ENCODE data around the gene RPL36A.

GRCh38 chrX:101357166-101357795 lies 33.5 kb upstream of the RPL36A start:
- TF ChIP-seq IRF1 (CRISPR knock-in tag; IDR thresholded peaks at IDR 0.05; ENCODE audit: borderline replicate concordance): no peak
- TF ChIP-seq GABPA (tag; conservative IDR thresholded peaks at IDR 0.05; ENCODE audit: low read depth): no peak
- no peak for TF ChIP-seq ZNF707 (CRISPR knock-in tag; conservative IDR thresholded peaks at IDR 0.05)
- TF ChIP-seq CREB1 (IDR thresholded peaks at IDR 0.05): no peak
- no peak for TF ChIP-seq CREB1 (CRISPR knock-in tag; IDR thresholded peaks at IDR 0.05)
- no peak for TF ChIP-seq ZFP36 (IDR thresholded peaks at IDR 0.05; ENCODE audit: low read depth, low read length, partially characterized antibody)
- TF ChIP-seq, protein P1, sequence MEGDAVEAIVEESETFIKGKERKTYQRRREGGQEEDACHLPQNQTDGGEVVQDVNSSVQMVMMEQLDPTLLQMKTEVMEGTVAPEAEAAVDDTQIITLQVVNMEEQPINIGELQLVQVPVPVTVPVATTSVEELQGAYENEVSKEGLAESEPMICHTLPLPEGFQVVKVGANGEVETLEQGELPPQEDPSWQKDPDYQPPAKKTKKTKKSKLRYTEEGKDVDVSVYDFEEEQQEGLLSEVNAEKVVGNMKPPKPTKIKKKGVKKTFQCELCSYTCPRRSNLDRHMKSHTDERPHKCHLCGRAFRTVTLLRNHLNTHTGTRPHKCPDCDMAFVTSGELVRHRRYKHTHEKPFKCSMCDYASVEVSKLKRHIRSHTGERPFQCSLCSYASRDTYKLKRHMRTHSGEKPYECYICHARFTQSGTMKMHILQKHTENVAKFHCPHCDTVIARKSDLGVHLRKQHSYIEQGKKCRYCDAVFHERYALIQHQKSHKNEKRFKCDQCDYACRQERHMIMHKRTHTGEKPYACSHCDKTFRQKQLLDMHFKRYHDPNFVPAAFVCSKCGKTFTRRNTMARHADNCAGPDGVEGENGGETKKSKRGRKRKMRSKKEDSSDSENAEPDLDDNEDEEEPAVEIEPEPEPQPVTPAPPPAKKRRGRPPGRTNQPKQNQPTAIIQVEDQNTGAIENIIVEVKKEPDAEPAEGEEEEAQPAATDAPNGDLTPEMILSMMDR (IDR thresholded peaks at IDR 0.05 in 2 of 3, conservative IDR thresholded peaks at IDR 0.05 in 1 of 3; ENCODE audit: insufficient read depth in 2 of 3, low read depth in 1 of 3, low read length in 3 of 3): peak; percentile 20 to 44 (median 28); a peak in 4 of 6 replicates
- TF ChIP-seq EGR1 (conservative IDR thresholded peaks at IDR 0.05): no peak
- no peak for TF ChIP-seq CBX5 (IDR thresholded peaks at IDR 0.05; ENCODE audit: borderline replicate concordance, low read depth)
- TF ChIP-seq, protein P2, sequence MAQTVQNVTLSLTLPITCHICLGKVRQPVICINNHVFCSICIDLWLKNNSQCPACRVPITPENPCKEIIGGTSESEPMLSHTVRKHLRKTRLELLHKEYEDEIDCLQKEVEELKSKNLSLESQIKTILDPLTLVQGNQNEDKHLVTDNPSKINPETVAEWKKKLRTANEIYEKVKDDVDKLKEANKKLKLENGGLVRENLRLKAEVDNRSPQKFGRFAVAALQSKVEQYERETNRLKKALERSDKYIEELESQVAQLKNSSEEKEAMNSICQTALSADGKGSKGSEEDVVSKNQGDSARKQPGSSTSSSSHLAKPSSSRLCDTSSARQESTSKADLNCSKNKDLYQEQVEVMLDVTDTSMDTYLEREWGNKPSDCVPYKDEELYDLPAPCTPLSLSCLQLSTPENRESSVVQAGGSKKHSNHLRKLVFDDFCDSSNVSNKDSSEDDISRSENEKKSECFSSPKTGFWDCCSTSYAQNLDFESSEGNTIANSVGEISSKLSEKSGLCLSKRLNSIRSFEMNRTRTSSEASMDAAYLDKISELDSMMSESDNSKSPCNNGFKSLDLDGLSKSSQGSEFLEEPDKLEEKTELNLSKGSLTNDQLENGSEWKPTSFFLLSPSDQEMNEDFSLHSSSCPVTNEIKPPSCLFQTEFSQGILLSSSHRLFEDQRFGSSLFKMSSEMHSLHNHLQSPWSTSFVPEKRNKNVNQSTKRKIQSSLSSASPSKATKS (CRISPR knock-in tag; IDR thresholded peaks at IDR 0.05): no peak
- TF ChIP-seq PURB (CRISPR knock-in tag; IDR thresholded peaks at IDR 0.05; ENCODE audit: low read depth): no peak
- TF ChIP-seq ZNF354B (CRISPR knock-in tag; IDR thresholded peaks at IDR 0.05): no peak

All from K562 (cell line).